PFSK-1 (cell line): Measurements from ENCODE around the gene RFX3.

Source experiments
- POLR2AphosphoS5 ChIP-seq: IDR thresholded peaks from 2 replicates; pipeline ENCODE4 v1.6.1; 2012; ENCODE audit warnings: low read depth, mild to moderate bottlenecking, control low read depth, low read length, moderate library complexity
- TAF1 ChIP-seq: IDR thresholded peaks from 2 replicates; pipeline ENCODE4 v1.6.1; 2012; ENCODE audit warnings: low read length, control low read depth, borderline replicate concordance; ENCODE audit not compliant: insufficient read depth

DNA sequence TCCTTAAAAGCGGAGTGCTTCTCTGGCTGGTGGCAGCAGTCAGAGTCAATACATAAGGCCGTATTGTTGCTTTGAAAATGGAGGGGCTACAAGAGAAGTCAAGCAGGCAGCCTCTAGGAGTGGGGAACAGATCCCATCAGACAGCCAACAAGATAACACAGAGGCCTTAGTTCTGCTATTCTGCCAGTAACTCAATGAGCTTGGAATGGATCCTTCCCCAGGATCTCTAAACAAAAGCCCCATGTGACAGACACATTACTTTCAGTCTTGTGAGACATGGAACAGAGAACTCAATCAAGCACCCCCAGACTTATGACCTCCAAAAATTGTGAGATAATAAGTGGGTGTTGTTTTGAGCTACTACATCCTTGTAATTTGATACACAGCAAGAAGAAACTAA lies 158.6 kb downstream of the RFX3 start:
- TF ChIP-seq TAF1 (no peak), POLR2AphosphoS5 (no peak)
